Breast epithelium (tissue), 4 donors: ENCODE measurements around the gene RPL10. TPM values are rescaled to one million over a fixed set of nuclear protein-coding genes. Genes with fewer than 3 reads are reported as not detected.

Experiments used
- DNase-seq, 2 donors: peaks; one replicate each; pipeline ENCODE4 v3.0.0-alpha.2; 2019; ENCODE audit warnings: low spot score in 2 of 2
- H3K27ac ChIP-seq, 2 donors: fragments of 200-600 bp; sonication (generic) in 1 of 2; one replicate each; pipeline ENCODE4 v1.5.1; 2016 to 2019; ENCODE audit warnings: mild to moderate bottlenecking in 1 of 2
- H3K27me3 ChIP-seq, 2 donors: fragments of 200-600 bp; sonication (generic) in 1 of 2; one replicate each; pipeline versions ENCODE4 v1.5.1 to v1.6.0; 2017 to 2019; ENCODE audit warnings: control low read depth in 1 of 2, mild to moderate bottlenecking in 1 of 2
- H3K36me3 ChIP-seq: fragments of 200-600 bp; one replicate; pipeline ENCODE4 v1.5.1; 2019
- H3K4me1 ChIP-seq, 2 donors: fragments of 200-600 bp; sonication (generic); one replicate each; pipeline ENCODE4 v1.5.1; 2016 to 2019; ENCODE audit warnings: control low read depth in 1 of 2
- H3K4me3 ChIP-seq, 3 donors: fragments of 200-600 bp; sonication (generic); 1 replicate in 2 of 3; 2 replicates in 1 of 3; pipeline ENCODE4 v1.5.1; 2016 to 2019; ENCODE audit warnings: mild to moderate bottlenecking in 3 of 3, moderate library complexity in 2 of 3
- H3K9me3 ChIP-seq, 2 donors: fragments of 200-600 bp; sonication (generic) in 1 of 2; one replicate each; pipeline ENCODE4 v1.5.1; 2016 to 2019; ENCODE audit warnings: control low read depth in 1 of 2
- CTCF ChIP-seq, 3 donors: fragments of 450-650 bp; IDR thresholded peaks; one replicate each; pipeline ENCODE4 v1.5.1; 2016 to 2017; ENCODE audit warnings: antibody characterized with exemption in 3 of 3, mild to moderate bottlenecking in 3 of 3, moderate library complexity in 3 of 3
- POLR2A ChIP-seq: fragments of 450-650 bp; IDR thresholded peaks from one replicate; pipeline ENCODE4 v1.6.1; 2016; ENCODE audit warnings: antibody characterized with exemption, mild to moderate bottlenecking, moderate library complexity
- POLR2AphosphoS5 ChIP-seq, 3 donors: sonication (generic); formaldehyde crosslinking; IDR thresholded peaks; one replicate each; pipeline ENCODE4 v1.6.1; 2017; ENCODE audit warnings: antibody characterized with exemption in 3 of 3
- intact Hi-C: fragments of 100-400 bp; cut with DNase I; formaldehyde crosslinking; loops from one replicate; pipeline ENCODE4 v1.15.1; 2023; ENCODE audit warnings: low total_unique reads
- total RNA-seq, 3 donors: library from RNA; depleted of rRNA; stranded (reverse); fragments of >200 nt; gene quantifications; one replicate each; pipeline ENCODE4 v1.1.0, GENCODE V29; 2016

Gene RPL10
- total RNA-seq, 3 donors from 2014 or later, result 8,496 to 9,265 (median 8,695) TPM

GRCh38 chrX:154402622-154403127, 4.5 kb downstream of the RPL10 start:
- no peaks in the 10 kb centered on the region for H3K36me3 ChIP-seq
- TF ChIP-seq POLR2A (no peak), CTCF (IDR thresholded peaks at IDR 0.05) (no peak), POLR2AphosphoS5 (IDR thresholded peaks at IDR 0.05) (no peak)
- intact Hi-C loops, result no loop called here
- H3K4me1 ChIP-seq, result no peaks in the 10 kb centered on the region
- H3K4me3 ChIP-seq, result no peak overlapping the region
- H3K27me3 ChIP-seq, result peaks cover 0 to 18% of the 10 kb centered on the region in 2 donors
- H3K27ac ChIP-seq, result peak overlapping the region; percentile 50 to 55
- DNase-seq, result no peak
- no peaks in the 10 kb centered on the region for H3K9me3 ChIP-seq

GRCh38 chrX:154403192-154403591, 5.0 kb downstream of the RPL10 start:
- Histone ChIP-seq H3K27ac (peak overlapping the region in 1 of 2 donors; percentile 55), H3K9me3 (no peaks in the 10 kb centered on the region), H3K4me3 (no peak overlapping the region), H3K4me1 (no peaks in the 10 kb centered on the region), H3K27me3 (peaks cover 0 to 20% of the 10 kb centered on the region in 2 donors), H3K36me3 (no peaks in the 10 kb centered on the region)
- intact Hi-C loops, result no loop called here
- no peak for TF ChIP-seq POLR2A
- no peak for TF ChIP-seq CTCF (IDR thresholded peaks at IDR 0.05)
- TF ChIP-seq POLR2AphosphoS5 (IDR thresholded peaks at IDR 0.05), result no peak
- DNase-seq, result no peak

- no peak for DNase-seq
- Histone ChIP-seq H3K36me3 (no peaks in the 10 kb centered on the region), H3K27me3 (peaks cover 0 to 27% of the 10 kb centered on the region in 2 donors), H3K4me1 (no peaks in the 10 kb centered on the region), H3K27ac (no peak overlapping the region), H3K4me3 (no peak overlapping the region), H3K9me3 (no peaks in the 10 kb centered on the region)
- TF ChIP-seq CTCF (IDR thresholded peaks at IDR 0.05) (no peak), POLR2AphosphoS5 (IDR thresholded peaks at IDR 0.05) (no peak), POLR2A (no peak)
- intact Hi-C loops, result no loop called here
Observed at GRCh38 chrX:154403858-154404257, 5.7 kb downstream of the RPL10 start.

- TF ChIP-seq CTCF (IDR thresholded peaks at IDR 0.05) (no peak), POLR2A (no peak), POLR2AphosphoS5 (IDR thresholded peaks at IDR 0.05) (no peak)
- Histone ChIP-seq H3K4me3 (no peak overlapping the region), H3K9me3 (no peaks in the 10 kb centered on the region), H3K27me3 (peaks cover 0 to 35% of the 10 kb centered on the region in 2 donors), H3K4me1 (no peaks in the 10 kb centered on the region), H3K36me3 (no peaks in the 10 kb centered on the region), H3K27ac (no peak overlapping the region)
- intact Hi-C loops, result loop anchor here (5.0 kb wide), 1 partner anchor 67 kb away; no protein-coding TSS in a partner anchor
- DNase-seq, result no peak
Observed at GRCh38 chrX:154404625-154405192, 6.5 kb downstream of the RPL10 start.

GRCh38 chrX:154408659-154409221, 10.6 kb downstream of the RPL10 start:
- H3K27me3 ChIP-seq, result peaks cover 0 to 33% of the 10 kb centered on the region in 2 donors
- no peaks in the 10 kb centered on the region for H3K4me1 ChIP-seq
- peak overlapping the region; percentile 48 to 72 for H3K27ac ChIP-seq
- no peaks in the 10 kb centered on the region for H3K9me3 ChIP-seq
- no peaks in the 10 kb centered on the region for H3K36me3 ChIP-seq
- intact Hi-C loops, result loop anchor here (5.0 kb wide), 1 partner anchor 71 kb away; no protein-coding TSS in a partner anchor
- peak overlapping the region; percentile 35 to 52 (median 37) for H3K4me3 ChIP-seq
- no peak for DNase-seq
- TF ChIP-seq CTCF (IDR thresholded peaks at IDR 0.05) (no peak), POLR2A (no peak), POLR2AphosphoS5 (IDR thresholded peaks at IDR 0.05) (no peak)
